Measurements from ENCODE around the gene MAPKAP1.

MAPKAP1 gene

GRCh38 chr9:125422853-125423252 lies 284.2 kb downstream of the MAPKAP1 start:
- in situ Hi-C loops (cut with MboI; ENCODE audit: low sequenced_read_pairs): loop anchor here (25.0 kb wide), 1 partner anchor 814 kb away; no protein-coding TSS in a partner anchor

- in situ Hi-C loops (cut with MboI; ENCODE audit: low sequenced_read_pairs): loop anchor here (25.0 kb wide), 1 partner anchor 816 kb away; no protein-coding TSS in a partner anchor
Observed at GRCh38 chr9:125421591-125422181, 285.3 kb downstream of the MAPKAP1 start.

- in situ Hi-C loops (cut with MboI; ENCODE audit: low sequenced_read_pairs): loop anchor here (25.0 kb wide), 1 partner anchor 816 kb away; no protein-coding TSS in a partner anchor
Observed at GRCh38 chr9:125421166-125421565, 285.8 kb downstream of the MAPKAP1 start.

- in situ Hi-C loops (cut with MboI; ENCODE audit: low sequenced_read_pairs): loop anchor here (25.0 kb wide), 1 partner anchor 819 kb away; no protein-coding TSS in a partner anchor
Observed at GRCh38 chr9:125418404-125418803, 288.6 kb downstream of the MAPKAP1 start.

- in situ Hi-C loops (cut with MboI; ENCODE audit: low sequenced_read_pairs): loop anchor here (25.0 kb wide), 1 partner anchor 821 kb away; no protein-coding TSS in a partner anchor
Observed at GRCh38 chr9:125416517-125416916, 290.5 kb downstream of the MAPKAP1 start.

GRCh38 chr9:125415583-125416460 lies 291.2 kb downstream of the MAPKAP1 start:
- in situ Hi-C loops (cut with MboI; ENCODE audit: low sequenced_read_pairs): loop anchor here (25.0 kb wide), 1 partner anchor 821 kb away; no protein-coding TSS in a partner anchor

- in situ Hi-C loops (cut with MboI; ENCODE audit: low sequenced_read_pairs): loop anchor here (25.0 kb wide), 1 partner anchor 824 kb away; no protein-coding TSS in a partner anchor
Observed at GRCh38 chr9:125413579-125413978, 293.4 kb downstream of the MAPKAP1 start.

- in situ Hi-C loops (cut with MboI; ENCODE audit: low sequenced_read_pairs): loop anchor here (25.0 kb wide), 1 partner anchor 825 kb away; no protein-coding TSS in a partner anchor
Observed at GRCh38 chr9:125412166-125412565, 294.8 kb downstream of the MAPKAP1 start.

GRCh38 chr9:125411171-125411756 lies 295.7 kb downstream of the MAPKAP1 start:
- in situ Hi-C loops (cut with MboI; ENCODE audit: low sequenced_read_pairs): loop anchor here (25.0 kb wide), 1 partner anchor 826 kb away; no protein-coding TSS in a partner anchor

- in situ Hi-C loops (cut with MboI; ENCODE audit: low sequenced_read_pairs): loop anchor here (25.0 kb wide), 1 partner anchor 827 kb away; no protein-coding TSS in a partner anchor
Observed at GRCh38 chr9:125410522-125410894, 296.5 kb downstream of the MAPKAP1 start.

- in situ Hi-C loops (cut with MboI; ENCODE audit: low sequenced_read_pairs): loop anchor here (10.0 to 25.0 kb wide), 3 partner anchors 827 to 1085 kb away; no protein-coding TSS in a partner anchor
Observed at GRCh38 chr9:125409637-125410521, 297.1 kb downstream of the MAPKAP1 start.

GRCh38 chr9:125409217-125409636 lies 297.8 kb downstream of the MAPKAP1 start:
- in situ Hi-C loops (cut with MboI; ENCODE audit: low sequenced_read_pairs): loop anchor here (10.0 to 25.0 kb wide), 3 partner anchors 828 to 1086 kb away; no protein-coding TSS in a partner anchor

GRCh38 chr9:125407974-125408900 lies 298.8 kb downstream of the MAPKAP1 start:
- in situ Hi-C loops (cut with MboI; ENCODE audit: low sequenced_read_pairs): loop anchor here (10.0 to 25.0 kb wide), 3 partner anchors 829 to 1087 kb away; no protein-coding TSS in a partner anchor

GRCh38 chr9:125407432-125407973 lies 299.5 kb downstream of the MAPKAP1 start:
- in situ Hi-C loops (cut with MboI; ENCODE audit: low sequenced_read_pairs): loop anchor here (10.0 to 25.0 kb wide), 3 partner anchors 830 to 1087 kb away; no protein-coding TSS in a partner anchor

GRCh38 chr9:125406810-125407087 lies 300.3 kb downstream of the MAPKAP1 start:
- in situ Hi-C loops (cut with MboI; ENCODE audit: low sequenced_read_pairs): loop anchor here (10.0 to 25.0 kb wide), 3 partner anchors 831 to 1088 kb away; no protein-coding TSS in a partner anchor

- in situ Hi-C loops (cut with MboI; ENCODE audit: low sequenced_read_pairs): loop anchor here (10.0 to 25.0 kb wide), 3 partner anchors 831 to 1089 kb away; no protein-coding TSS in a partner anchor
Observed at GRCh38 chr9:125405938-125406809, 300.8 kb downstream of the MAPKAP1 start.

- in situ Hi-C loops (cut with MboI; ENCODE audit: low sequenced_read_pairs): loop anchor here (10.0 to 25.0 kb wide), 3 partner anchors 833 to 1090 kb away; no protein-coding TSS in a partner anchor
Observed at GRCh38 chr9:125404733-125405132, 302.3 kb downstream of the MAPKAP1 start.

Data from HL-60/S4 treated with retinoic acid at 250 ng/mL for 4 days and 3 days (cell line).